H9 (cell line): Measurements from ENCODE around the gene RAB3IP. TPM values are rescaled to one million over a fixed set of nuclear protein-coding genes. Genes with fewer than 3 reads are reported as not detected.

Experiments used
- DNase-seq: peaks from one replicate; pipeline ENCODE4 v3.0.0-alpha.2; 2017
- H2AFZ ChIP-seq: one replicate; pipeline ENCODE4 v1.6.1; 2013; ENCODE audit warnings: mild to moderate bottlenecking, low read length, control low read depth, moderate library complexity
- H2AK5ac ChIP-seq: 2 replicates; pipeline ENCODE4 v1.6.1; 2013; ENCODE audit warnings: low read length, control low read depth, mixed read lengths; ENCODE audit not compliant: insufficient read length
- H2BK120ac ChIP-seq: one replicate; pipeline ENCODE4 v1.6.1; 2013; ENCODE audit warnings: low read depth, mild to moderate bottlenecking, low read length, control low read depth, inconsistent platforms; ENCODE audit not compliant: poor library complexity, severe bottlenecking
- H2BK12ac ChIP-seq: 2 replicates; pipeline ENCODE4 v1.6.1; 2013; ENCODE audit warnings: low read length, control low read depth, mixed read lengths, low read depth; ENCODE audit not compliant: insufficient read length
- H2BK15ac ChIP-seq: 2 replicates; pipeline ENCODE4 v1.6.1; 2013; ENCODE audit warnings: low read depth, low read length, control low read depth
- H2BK20ac ChIP-seq: one replicate; pipeline ENCODE4 v1.6.1; 2013; ENCODE audit warnings: low read depth, mild to moderate bottlenecking, low read length, control low read depth, inconsistent platforms; ENCODE audit not compliant: poor library complexity, severe bottlenecking
- H2BK5ac ChIP-seq: 2 replicates; pipeline ENCODE4 v1.6.1; 2013; ENCODE audit warnings: low read length, control low read depth, mixed read lengths; ENCODE audit not compliant: insufficient read length
- H3K14ac ChIP-seq: 2 replicates; pipeline ENCODE4 v1.6.1; 2013; ENCODE audit warnings: low read length, control low read depth; ENCODE audit not compliant: insufficient read depth
- H3K18ac ChIP-seq: 2 replicates; pipeline ENCODE4 v1.6.1; 2013; ENCODE audit warnings: low read depth, mild to moderate bottlenecking, mixed read lengths, low read length, control low read depth; ENCODE audit not compliant: insufficient read length
- H3K23ac ChIP-seq: 2 replicates; pipeline ENCODE4 v1.6.1; 2013; ENCODE audit warnings: low read length, control low read depth, mixed read lengths, low read depth; ENCODE audit not compliant: insufficient read length
- H3K23me2 ChIP-seq: 2 replicates; pipeline ENCODE4 v1.6.1; 2013; ENCODE audit warnings: low read depth, mild to moderate bottlenecking, mixed read lengths, low read length, control low read depth; ENCODE audit not compliant: insufficient read length, poor library complexity, severe bottlenecking
- H3K27ac ChIP-seq: 2 replicates; pipeline ENCODE4 v1.5.1; 2013; ENCODE audit warnings: low read length, control low read depth, mixed read lengths, low read depth; ENCODE audit not compliant: insufficient read length
- H3K27me3 ChIP-seq: 2 replicates; pipeline ENCODE4 v1.6.1; 2013; ENCODE audit warnings: low read length, control low read depth, inconsistent platforms; ENCODE audit not compliant: insufficient read depth
- H3K4ac ChIP-seq: 2 replicates; pipeline ENCODE4 v1.6.1; 2013; ENCODE audit warnings: low read depth, mild to moderate bottlenecking, control low read depth, inconsistent platforms, low read length, moderate library complexity
- H3K4me1 ChIP-seq: 2 replicates; pipeline ENCODE4 v1.6.1; 2013; ENCODE audit warnings: low read length, control low read depth, inconsistent platforms; ENCODE audit not compliant: insufficient read depth
- H3K4me2 ChIP-seq: 2 replicates; pipeline ENCODE4 v1.6.1; 2013; ENCODE audit warnings: low read length, control low read depth, mixed read lengths; ENCODE audit not compliant: insufficient read length, insufficient read depth
- H3K56ac ChIP-seq: 2 replicates; pipeline ENCODE4 v1.6.1; 2013; ENCODE audit warnings: low read depth, mild to moderate bottlenecking, mixed read lengths, low read length, control low read depth; ENCODE audit not compliant: insufficient read length
- H3K79me1 ChIP-seq: 2 replicates; pipeline ENCODE4 v1.6.1; 2013; ENCODE audit warnings: low read depth, mild to moderate bottlenecking, moderate library complexity, low read length, control low read depth, inconsistent platforms; ENCODE audit not compliant: insufficient read depth, poor library complexity, severe bottlenecking
- H3K79me2 ChIP-seq: 2 replicates; pipeline ENCODE4 v1.6.1; 2013; ENCODE audit warnings: low read length, control low read depth, inconsistent platforms; ENCODE audit not compliant: insufficient read depth
- H3K9ac ChIP-seq: 2 replicates; pipeline ENCODE4 v1.6.1; 2013; ENCODE audit warnings: low read length, control low read depth, mixed read lengths; ENCODE audit not compliant: insufficient read length; ENCODE audit errors: extremely low read depth
- H3K9me3 ChIP-seq: one replicate; pipeline ENCODE4 v1.6.1; 2013; ENCODE audit warnings: low read depth, low read length, inconsistent platforms; ENCODE audit not compliant: control insufficient read depth
- H3T11ph ChIP-seq: one replicate; pipeline ENCODE4 v1.6.1; 2013; ENCODE audit warnings: mild to moderate bottlenecking, low read length, control low read depth, inconsistent platforms
- H4K20me1 ChIP-seq: one replicate; pipeline ENCODE4 v1.6.1; 2013; ENCODE audit not compliant: control insufficient read depth, insufficient read length, insufficient read depth
- H4K5ac ChIP-seq: 2 replicates; pipeline ENCODE4 v1.6.1; 2013; ENCODE audit warnings: low read depth, mild to moderate bottlenecking, mixed read lengths, low read length, control low read depth; ENCODE audit not compliant: insufficient read length
- H4K8ac ChIP-seq: replicated peaks from 2 replicates; pipeline ENCODE4 v1.6.1; 2013; ENCODE audit warnings: low read length, control low read depth, mixed read lengths, low read depth; ENCODE audit not compliant: insufficient read length
- H4K91ac ChIP-seq: 2 replicates; pipeline ENCODE4 v1.6.1; 2013; ENCODE audit warnings: low read depth, mild to moderate bottlenecking, moderate library complexity, mixed read lengths, low read length, control low read depth; ENCODE audit not compliant: insufficient read length
- H3K27ac Mint-ChIP-seq, 3 experiments: 2 replicates in 2 of 3; 3 replicates in 1 of 3; pipeline ENCODE4 v1.8.0; 2020 to 2021; ENCODE audit warnings: mixed read lengths in 3 of 3, mild to moderate bottlenecking in 1 of 3, moderate library complexity in 1 of 3
- H3K27me3 Mint-ChIP-seq: 2 replicates; pipeline ENCODE4 v1.8.0; 2021; ENCODE audit warnings: low read depth, mild to moderate bottlenecking, moderate library complexity, mixed read lengths
- H3K36me3 Mint-ChIP-seq, 3 experiments: 2 replicates in 2 of 3; 3 replicates in 1 of 3; pipeline ENCODE4 v1.8.0; 2020 to 2021; ENCODE audit warnings: low read depth in 3 of 3, mixed read lengths in 3 of 3; ENCODE audit not compliant: insufficient read depth in 1 of 3
- H3K4me1 Mint-ChIP-seq, 2 experiments: 2 replicates each; pipeline ENCODE4 v1.8.0; 2020; ENCODE audit warnings: mixed read lengths in 2 of 2
- H3K4me3 Mint-ChIP-seq, 2 experiments: 2 replicates in 1 of 2; 3 replicates in 1 of 2; pipeline ENCODE4 v1.8.0; 2020 to 2021; ENCODE audit warnings: mild to moderate bottlenecking in 2 of 2, mixed read lengths in 2 of 2, moderate library complexity in 1 of 2
- H3K9me3 Mint-ChIP-seq, 2 experiments: 2 replicates in 1 of 2; 3 replicates in 1 of 2; pipeline ENCODE4 v1.8.0; 2020; ENCODE audit warnings: mild to moderate bottlenecking in 2 of 2, mixed read lengths in 2 of 2, moderate library complexity in 1 of 2
- CTCF ChIP-seq: fragments of 200-600 bp; sonication (generic); conservative IDR thresholded peaks from 3 replicates; pipeline ENCODE4 v1.8.0; 2021; ENCODE audit warnings: antibody characterized with exemption, mild to moderate bottlenecking
- total RNA-seq: library from RNA; stranded (reverse); gene quantifications from 2 replicates; pipeline ENCODE4 v1.2.1, GENCODE V29; 2021

Gene RAB3IP
- total RNA-seq, 1 experiment from 2014 or later: 45.5 TPM

DNA sequence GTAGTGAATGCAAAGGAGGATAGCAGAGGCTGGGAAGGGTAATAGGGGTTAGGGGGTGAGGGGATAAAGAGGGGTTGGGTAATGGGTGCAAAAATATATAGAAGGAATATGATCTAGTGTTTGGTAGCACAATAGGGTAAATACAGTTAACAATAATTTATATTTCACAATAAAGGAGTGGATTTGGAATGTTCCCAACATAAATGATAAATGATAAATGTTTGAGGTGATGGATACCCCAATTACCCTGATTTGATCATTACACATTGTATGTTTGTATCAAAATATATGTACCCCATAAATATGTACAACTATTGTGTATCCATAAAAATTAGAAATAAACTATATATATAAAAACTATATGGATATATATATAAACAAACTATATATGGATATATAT lies 85.4 kb downstream of the RAB3IP start:
- no peak overlapping the region for H2BK12ac ChIP-seq
- no peak overlapping the region for H3K18ac ChIP-seq
- H3K27ac ChIP-seq: no peak overlapping the region
- no peak overlapping the region for H3K14ac ChIP-seq
- no peak overlapping the region for H2AK5ac ChIP-seq
- no peak overlapping the region for H3K23ac ChIP-seq
- Mint-ChIP-seq H3K4me3 (no peak overlapping the region), H3K27ac (no peak overlapping the region), H3K27me3 (no peaks in the 10 kb centered on the region), H3K4me1 (peaks cover 13% of the 10 kb centered on the region in 2 experiments; a peak in 3 of 4 replicates), H3K36me3 (no peaks in the 10 kb centered on the region), H3K9me3 (no peaks in the 10 kb centered on the region)
- H2AFZ ChIP-seq: no peak overlapping the region
- H3K79me1 ChIP-seq: no peaks in the 10 kb centered on the region
- no peak overlapping the region for H4K5ac ChIP-seq
- H4K20me1 ChIP-seq: no peaks in the 10 kb centered on the region
- H4K8ac ChIP-seq: no peak overlapping the region
- TF ChIP-seq CTCF: no peak
- no peak overlapping the region for H3K56ac ChIP-seq
- H3K79me2 ChIP-seq: no peaks in the 10 kb centered on the region
- H3K4me2 ChIP-seq: no peak overlapping the region
- no peaks in the 10 kb centered on the region for H3K9me3 ChIP-seq
- H3K9ac ChIP-seq: no peak overlapping the region
- no peak overlapping the region for H2BK5ac ChIP-seq
- no peak overlapping the region for H3K4ac ChIP-seq
- no peak overlapping the region for H3T11ph ChIP-seq
- no peaks in the 10 kb centered on the region for H3K23me2 ChIP-seq
- H2BK20ac ChIP-seq: no peak overlapping the region
- H3K4me1 ChIP-seq: no peaks in the 10 kb centered on the region
- H3K27me3 ChIP-seq: no peaks in the 10 kb centered on the region
- H4K91ac ChIP-seq: no peak overlapping the region
- no peak for DNase-seq
- H2BK120ac ChIP-seq: no peak overlapping the region
- H2BK15ac ChIP-seq: no peak overlapping the region
